CD4-positive, alpha-beta T cell treated with Interferon gamma for 1 hour (primary cell): Measurements from ENCODE around the gene AIG1.
"Not testable (repeated sequence)": the region's sequence is repeated elsewhere in the genome, so short reads cannot be mapped to it uniquely, and the experiment has no call there.

Experiments used
- DNase-seq: peaks from one replicate; pipeline ENCODE4 v3.0.0-alpha.2; 2020

The AIG1 gene

DNA sequence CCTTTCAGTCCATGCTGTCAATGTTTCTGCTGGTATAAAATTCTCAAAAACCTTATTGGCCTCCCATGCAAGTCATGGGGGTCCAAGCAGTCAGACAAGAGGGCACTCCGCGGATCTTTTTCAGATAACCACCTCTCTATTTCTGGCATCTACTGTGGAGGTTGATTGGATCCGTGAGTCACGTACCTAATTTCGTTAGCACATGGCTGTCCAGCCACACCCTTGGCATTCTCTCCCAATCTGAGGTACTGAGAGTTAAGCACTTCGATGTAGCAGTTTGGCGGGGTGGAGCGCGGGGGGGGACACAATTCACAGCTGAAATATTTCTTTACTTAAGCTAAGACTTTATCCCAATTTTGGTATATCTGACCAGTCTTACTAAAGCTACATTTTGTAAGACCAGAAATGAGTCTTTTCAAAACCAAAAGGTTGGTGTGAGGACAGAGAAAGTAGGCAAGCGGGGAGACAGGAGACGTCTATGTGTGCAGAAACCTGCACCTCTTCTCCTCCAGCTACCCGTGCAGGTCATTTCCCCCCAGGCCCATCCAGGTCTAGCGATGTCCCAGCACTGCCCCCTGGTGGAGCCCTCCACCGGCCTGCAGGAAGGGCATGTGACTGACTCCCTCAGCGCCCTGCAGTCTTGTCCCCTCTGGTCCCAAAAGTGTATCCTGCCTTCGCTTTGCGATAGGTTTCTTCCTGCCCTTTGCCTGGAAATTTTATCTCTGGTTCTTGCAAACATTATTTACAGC, 276.7 kb downstream of the AIG1 start:
- DNase-seq = peak; percentile 12

DNA sequence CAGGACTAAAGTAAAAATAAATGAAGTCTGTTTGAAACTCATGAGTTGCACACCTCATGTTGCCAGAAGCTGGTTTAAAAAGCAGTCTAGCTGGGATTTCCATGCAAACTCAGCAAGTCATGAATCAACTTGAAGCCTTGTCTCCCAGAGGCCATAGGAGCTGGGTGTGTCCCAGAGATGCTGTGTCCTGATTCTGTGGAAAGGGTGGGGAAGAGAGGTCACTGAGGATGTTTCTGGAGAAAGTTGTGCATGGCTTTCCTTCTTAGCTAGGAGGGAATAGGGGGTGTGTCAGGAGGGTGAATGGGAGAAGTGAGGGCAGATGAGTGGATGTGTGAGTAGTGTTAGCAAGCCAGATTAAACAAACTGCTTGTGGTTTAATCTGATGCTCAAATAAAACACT, 278.5 kb downstream of the AIG1 start:
- no peak for DNase-seq

DNA sequence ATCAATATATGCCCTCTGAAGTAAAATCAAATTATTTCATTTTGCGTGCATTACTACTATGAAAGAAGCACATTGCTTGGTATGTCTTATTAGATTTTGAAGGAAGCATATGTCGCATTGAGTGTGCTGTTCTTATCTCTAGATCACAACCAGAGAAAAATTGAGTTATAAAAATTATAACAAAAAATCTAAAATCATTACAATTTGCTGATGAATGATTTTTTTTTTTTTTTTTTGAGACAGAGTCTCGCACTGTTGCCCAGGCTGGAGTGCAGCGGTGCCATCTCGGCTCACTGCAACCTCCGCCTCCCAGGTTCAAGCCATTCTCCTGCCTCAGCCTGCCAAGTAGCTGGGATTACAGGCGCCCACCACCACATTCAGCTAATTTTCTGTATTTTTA, 284.8 kb downstream of the AIG1 start:
- not testable (repeated sequence) for DNase-seq

DNA sequence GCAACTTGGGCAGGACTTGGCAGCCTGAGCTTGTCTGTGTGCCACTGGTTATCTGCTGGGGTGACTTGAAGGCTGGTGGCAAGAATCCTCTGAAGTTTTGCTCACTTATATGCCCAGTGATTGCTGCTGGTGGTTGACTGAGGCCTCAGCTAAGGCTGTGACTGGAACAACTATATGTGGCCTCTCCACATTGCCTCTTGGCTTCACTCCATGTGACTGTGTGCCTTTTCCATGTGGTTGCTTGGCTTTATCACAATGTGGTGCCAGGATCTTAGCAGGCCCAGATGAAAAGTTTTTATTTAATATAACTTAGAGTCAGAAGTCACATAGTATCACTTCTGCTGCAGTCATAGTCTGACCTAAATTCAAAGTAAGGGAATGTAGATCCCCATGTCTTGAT, 285.3 kb downstream of the AIG1 start:
- no peak for DNase-seq

DNA sequence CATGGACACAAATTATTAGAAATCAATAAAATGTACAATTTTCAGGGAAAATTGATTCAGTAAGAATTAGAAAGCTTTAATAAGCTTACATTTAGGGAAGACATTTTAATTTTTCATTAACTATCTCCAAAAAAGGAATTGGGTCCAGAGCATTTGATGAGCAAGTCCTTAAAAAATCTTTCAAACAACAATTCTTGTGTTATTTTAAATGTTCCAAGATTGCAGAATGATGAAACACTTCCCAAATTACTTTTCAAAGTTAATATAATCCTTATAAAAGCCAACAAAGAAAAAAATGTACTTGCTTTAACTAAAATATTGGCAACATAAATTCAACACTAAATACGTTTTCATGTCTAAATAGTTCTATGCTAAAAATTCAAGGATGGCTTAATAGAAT, 287.8 kb downstream of the AIG1 start:
- no peak for DNase-seq

DNA sequence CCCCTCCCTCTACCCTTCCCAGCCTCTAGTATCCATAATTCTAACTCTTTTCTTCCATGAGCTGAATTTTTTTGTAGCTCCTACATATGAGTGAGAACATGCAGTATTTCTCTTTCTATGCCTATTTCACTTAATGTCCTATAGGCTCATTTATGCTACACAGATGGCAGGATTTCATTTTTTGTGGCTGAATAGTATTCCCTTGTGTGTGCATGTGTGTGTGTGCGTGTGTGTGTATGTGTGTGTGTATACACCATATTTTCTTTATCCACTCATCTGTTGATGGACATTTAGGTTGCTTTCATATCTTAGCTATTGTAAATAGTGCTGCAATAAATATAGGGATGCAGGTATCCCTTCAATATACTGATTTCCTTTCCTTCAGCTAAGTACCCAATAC, 288.8 kb downstream of the AIG1 start:
- DNase-seq = no peak

DNA sequence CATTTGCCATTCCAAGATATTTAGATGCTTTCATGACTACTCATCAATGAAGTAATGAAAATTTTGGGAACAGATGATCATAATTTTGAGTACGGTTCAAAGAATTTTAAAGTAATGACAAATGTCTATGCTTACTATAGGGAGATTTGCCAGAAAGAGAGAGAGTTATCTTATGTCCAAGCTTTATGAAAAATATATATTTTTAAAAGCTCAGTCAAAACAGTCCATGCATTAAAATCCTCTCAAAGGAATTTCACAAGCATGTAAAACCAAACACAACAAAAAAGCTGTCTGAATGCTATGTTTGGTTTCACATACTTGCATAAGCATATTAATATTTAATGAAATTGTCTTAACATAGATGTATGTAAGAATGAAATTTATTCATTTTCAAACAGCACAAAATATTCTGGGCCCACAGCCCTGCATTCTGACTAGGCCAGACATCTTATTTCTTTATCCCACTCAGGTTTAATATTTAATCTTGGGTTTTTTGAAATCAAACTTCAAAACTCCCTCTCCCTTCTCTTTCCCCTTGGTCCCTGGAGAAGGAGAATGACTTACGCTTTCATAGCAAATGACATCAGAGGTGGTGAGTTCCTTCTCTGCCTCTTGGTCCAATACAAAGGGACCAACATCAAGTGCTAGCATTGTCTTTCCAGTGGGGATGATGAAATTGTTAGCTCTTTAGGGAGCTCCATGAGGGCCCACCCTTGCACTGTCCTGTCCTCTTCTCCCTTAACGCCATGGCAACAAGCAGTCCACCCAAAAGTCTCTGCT, 295.6 kb downstream of the AIG1 start:
- DNase-seq = no peak

DNA sequence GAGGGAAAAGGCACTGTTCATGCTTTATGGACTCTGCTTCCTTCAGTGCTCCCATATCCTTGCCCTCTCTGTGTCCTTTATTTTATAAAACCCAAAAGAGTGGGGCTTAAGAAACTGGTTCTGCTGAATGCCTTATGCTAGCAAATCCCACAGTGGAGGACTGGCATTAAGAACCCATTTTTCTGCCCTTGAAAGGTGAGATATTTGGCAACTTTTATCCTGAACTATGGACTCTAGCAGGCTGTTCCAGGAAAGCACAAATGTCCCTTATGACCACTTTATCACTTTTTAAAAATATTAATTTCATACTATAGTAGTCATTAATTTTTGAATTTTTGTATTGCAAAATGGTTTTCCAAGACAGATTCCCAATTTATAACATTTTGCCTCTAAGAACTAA, 296.5 kb downstream of the AIG1 start:
- no peak for DNase-seq

DNA sequence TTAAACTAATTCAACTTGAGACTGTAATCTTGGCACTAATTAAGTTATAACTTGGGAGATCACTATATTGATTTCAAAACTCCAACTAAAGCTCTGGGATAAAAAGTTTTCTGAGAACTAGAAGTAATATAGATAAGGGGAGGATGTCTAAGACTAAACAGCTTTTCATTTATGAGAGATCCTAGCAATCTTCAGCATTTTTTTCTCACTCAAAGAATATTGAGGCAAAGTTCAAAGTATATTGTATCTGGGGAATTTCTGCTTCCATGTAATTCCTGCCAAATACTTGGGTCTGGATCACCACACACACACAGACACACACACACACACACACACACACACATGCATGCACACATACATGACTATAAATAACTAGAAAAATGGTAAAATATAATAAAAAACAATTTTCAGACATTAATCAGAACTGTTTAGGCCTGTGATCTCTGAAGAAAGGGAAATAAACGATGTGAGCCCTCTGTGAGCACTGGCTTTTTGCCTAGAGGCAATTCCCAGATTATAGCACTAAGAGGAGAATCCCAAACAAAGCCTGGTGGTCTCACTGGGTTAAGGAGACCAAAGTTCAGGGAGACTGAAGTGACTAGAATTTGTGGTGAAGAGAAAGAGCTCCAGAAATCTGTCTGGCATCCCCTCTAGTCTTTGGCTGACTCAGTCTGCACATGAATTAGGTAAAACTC, 297.0 kb downstream of the AIG1 start:
- DNase-seq = no peak

DNA sequence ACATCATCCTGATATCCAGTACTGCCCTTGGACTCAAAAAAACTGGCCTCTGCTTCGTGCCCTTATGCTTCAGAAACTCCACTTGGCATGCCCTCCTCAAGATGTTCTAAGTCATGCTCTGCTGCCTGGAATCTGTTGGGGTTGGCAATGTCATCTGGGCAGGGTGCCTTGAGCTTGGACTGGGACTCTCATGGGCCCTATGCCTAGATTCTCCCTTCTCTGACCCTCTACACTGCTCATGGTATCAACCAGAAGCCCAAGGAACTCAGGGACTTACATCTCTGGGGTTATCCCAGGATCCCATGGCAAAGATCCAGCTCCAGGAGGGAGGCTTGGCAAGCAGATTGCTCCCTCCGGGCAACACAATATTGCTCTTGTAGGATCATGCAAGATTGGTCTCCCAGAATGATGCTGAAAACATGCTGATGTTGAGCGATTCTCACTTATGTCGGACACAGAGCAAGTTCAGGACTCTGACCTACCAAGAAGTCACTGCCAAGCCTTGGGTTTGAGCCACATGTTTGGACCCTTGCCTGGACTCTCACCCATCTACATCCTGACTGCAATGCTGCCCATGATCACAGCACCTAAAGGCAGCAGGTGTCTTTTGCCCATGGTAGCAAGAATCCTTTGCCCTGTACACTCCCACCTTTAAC, 301.0 kb downstream of the AIG1 start:
- DNase-seq = no peak

DNA sequence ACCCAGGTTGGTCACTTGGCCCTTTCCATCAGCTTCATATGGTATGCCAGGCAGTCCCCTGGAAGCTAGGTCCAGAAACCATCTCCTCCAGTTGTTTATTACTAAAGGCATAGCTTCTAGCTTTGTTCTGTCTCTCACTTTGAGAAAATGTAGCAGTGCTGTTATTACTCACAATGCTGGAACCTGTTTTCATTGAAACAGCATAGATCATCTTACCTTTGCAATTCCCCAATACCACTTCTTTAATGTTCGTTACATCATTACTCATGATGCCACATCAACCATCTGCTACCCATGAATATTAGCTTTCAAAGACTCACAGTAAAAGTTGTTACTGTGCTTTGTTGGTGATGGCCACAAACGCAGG, 301.5 kb downstream of the AIG1 start:
- no peak for DNase-seq

DNA sequence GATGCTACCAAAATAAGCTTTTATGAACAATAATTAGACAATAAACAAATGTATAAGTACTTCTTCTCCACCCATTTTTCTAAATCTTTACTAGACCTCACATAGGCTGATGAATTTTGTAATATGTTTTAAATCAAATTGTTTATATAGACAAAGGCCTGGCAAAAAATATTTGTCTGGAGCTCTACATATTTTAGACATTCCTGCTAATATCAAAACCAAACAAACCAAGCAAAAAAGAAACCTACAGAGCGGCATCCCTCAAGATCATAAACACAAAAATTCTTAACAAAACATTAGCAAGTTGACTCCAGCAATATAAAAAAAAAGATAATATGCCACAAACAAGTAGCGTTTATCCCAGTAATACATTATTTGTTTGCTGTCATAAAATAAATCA, 302.6 kb downstream of the AIG1 start:
- DNase-seq = no peak

DNA sequence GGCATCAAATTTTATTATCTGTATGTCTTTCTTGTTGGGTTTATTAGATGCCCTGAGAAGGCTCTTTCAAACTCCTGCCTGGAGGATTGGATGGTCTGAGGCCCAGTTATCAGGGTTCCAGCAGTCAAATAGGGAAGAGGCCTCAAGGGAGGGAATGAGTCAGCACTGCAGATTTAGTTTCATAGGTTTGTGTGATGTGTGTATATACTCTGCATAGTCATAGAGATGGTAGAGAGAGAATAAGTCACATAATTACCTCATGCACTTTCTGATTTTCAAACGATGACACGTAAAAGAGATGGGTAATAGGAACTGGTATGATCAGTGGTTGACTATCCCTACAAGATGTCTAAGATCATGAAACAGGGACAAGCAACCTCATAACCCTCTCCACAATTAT, 307.7 kb downstream of the AIG1 start:
- DNase-seq = no peak

DNA sequence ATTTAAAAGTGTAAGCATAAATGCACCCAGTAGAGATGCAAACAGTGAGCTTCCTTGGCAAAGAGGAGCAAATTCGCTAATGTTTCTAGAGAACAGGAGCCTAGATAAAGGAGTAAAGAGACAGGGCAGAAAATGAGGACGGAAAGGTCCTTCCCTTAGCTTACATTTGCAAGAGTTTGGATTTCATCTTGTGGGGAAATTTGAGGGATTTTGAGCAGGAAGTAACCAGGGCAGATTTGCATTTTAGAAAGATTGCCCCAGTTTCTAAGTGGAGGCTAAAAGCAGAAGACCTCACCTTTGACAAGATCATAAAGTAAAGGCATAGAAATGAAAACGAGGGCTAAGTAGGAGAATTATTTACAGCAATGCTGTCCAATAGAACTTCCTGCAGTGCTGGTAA, 309.3 kb downstream of the AIG1 start:
- no peak for DNase-seq

DNA sequence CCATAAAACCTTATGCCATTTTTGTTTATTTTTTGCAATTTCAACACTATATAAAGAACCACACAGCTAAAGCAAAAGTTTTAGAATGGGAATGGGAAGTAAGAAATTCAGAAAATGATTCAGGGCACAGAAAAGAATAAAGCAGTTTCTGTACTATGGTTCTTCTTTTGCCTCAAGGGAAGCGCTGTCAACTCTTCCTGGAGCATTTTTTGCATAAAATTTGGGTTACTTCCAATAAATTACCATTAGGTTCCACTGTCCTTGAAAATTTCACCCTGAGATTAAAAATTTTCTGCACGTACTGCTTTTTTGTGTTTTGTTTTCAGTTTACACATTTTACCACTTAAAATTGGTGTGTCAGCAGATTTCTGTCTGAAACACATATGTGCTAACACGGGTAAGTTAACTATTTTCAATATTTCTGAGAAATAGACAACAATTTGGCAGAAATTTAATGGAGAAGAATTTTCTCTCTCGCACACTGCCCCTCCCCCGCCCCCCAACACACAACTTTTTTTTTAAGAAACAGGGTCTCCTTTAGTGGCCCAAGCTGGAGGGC, 310.2 kb downstream of the AIG1 start:
- no peak for DNase-seq

DNA sequence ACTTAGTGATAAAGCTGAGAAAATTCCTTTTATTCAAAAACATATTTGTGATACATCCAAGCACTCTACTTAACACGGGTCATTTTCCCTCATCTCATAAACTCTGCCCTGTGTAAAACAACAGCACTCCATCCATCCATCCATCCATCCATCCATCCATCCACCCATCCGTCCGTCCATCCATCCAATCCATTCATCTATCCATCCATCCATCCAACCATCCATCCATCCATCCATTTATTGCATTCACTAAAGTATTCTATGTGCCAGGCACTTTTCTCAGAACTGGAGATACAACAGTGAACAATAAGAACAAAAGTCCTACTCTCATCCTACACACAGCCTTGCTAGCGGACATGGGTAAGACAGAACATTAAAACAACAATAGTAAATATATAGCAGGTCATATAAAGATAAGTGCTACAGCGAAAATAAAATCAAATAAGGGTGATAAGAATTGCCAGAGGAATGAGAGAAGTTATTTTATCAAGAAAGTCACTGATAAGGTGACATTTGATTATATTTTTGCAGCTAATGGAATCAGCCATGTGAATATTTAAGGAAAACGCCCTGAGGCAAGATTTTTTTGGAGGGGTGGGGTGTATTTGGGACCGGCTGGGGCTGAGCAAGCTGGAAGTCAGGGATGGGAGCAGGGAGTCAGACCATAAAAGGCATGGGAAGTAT, 311.7 kb downstream of the AIG1 start:
- no peak for DNase-seq

DNA sequence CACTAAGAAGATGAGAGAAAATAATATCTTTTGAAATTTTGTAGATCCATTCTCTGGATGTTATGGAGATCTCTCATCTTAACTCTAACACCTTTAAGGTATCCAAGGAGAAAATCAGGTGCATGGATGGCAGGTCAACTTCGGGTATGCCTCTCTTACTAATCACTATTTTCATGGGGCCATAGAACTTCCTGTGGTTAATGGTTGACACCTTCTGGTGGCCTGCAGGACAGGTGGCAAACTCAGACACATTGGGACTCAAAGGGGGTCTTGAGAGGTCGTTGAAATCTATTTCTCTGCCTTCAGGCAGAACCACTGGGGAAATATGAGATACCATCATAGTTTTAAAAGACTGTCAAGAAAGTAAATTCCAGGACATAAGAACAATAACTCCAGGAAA, 313.3 kb downstream of the AIG1 start:
- no peak for DNase-seq

DNA sequence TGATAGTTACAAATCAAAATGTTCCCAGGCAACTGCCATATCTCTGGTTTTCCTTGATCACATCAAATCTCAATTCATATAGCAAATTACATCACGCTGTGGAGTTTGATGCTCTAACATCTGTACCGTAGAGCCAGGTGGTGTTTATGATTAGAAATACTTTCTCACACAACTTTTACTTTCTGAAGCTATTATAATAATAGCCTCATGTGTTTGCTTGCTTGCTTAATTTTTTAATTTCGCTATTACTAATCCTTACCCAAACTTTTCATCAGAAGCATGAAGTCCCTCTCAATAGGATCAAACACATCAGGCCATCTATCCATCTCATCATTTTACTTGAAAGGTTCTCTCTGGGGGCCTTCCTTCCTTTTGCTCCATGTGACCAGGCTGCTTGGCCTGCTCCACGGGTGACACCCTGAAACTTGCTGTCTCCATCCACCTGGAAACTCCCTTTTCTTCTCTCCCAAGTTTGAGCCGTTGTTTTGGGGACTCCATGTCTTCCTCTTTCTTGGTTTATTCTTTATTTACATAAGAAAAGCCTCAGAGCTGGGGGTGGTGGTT, 314.4 kb downstream of the AIG1 start:
- DNase-seq = no peak

DNA sequence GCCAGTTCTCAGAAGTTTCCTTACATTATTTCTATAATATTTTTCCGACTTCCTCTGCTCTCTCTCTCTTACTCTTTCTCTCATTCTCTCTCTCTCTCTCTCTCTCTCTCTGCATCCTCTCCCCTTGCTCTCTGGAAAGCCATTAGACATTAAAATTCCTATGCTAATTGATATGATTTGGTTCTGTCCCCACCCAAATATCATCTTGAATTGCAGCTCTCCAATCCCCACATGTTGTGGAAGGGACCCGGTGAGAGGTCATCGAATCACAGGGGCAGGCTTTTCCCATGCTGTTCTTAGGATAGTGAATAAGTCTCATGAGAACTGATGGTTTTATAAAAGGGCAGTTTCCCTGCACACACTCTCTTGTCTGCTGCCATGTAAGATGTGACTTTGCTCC, 315.7 kb downstream of the AIG1 start:
- DNase-seq = no peak

DNA sequence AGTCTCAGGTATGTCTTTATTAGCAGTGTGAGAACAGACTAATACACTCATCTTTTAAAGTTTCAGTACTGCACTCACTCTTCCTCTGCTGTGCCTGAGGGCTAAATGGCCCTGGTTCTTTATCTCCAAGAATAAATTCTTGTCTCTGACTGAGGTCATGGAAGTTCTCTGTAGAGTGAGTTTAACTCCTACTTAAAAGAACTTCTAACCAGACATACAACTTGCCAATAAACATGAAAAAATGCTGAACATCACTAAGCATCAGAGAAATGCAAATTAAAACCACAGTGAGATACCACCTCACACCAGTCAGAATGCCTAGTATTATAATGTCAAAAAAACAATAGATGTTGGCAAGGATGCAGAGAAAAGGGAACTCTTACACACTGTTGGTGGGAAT, 316.2 kb downstream of the AIG1 start:
- DNase-seq = no peak

DNA sequence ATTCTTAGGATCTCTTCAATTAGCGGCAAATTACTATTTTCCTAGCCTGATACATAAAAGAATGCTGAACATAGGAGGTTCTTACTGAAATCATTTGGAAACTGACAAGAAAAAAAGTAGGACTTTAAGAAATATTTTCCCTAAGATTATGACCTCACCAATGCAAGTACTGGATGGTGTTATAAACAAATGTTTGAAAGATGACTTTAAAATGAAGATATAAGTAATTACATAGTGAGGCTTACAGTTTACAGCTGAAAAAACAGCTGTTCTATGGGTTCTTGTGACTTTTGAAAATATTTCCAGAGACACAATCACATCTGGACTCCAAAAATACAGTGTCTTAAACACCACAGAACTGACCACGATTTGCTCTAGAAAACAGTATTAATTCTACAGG, 324.9 kb downstream of the AIG1 start:
- DNase-seq = no peak

DNA sequence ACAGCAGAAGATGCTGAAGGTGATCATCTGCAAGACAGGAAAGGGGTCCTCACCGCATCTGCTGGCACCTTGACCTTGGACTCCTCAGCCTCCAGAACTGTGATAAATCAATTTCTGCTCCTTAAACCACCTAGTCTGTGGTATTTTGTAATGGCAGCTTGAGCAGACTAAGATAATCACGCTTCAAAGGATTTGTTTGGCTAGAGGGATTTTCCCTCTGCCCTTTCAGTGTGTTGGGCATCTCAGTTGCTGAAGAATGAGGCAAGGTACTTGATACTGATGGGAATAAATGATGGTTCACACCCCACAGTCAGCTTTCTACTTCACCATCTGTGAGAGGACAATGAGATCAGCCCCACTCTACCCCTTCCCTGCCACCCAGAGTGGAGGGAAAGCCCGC, 329.6 kb downstream of the AIG1 start:
- no peak for DNase-seq
